GM23338 (cell line): ENCODE results near the gene FGGY.

Experiments
- CTCF ChIP-seq, 2 experiments: fragments of 200-600 bp in 1 of 2; sonication (generic) in 1 of 2; conservative IDR thresholded peaks; 2 replicates each; pipeline versions ENCODE4 v1.5.1 to v1.6.1; 2016 to 2017; ENCODE audit warnings: antibody characterized with exemption in 2 of 2, low read depth in 2 of 2, mild to moderate bottlenecking in 2 of 2, moderate library complexity in 1 of 2
- EZH2 ChIP-seq: fragments of 200-600 bp; sonication (generic); IDR thresholded peaks from one replicate; pipeline ENCODE4 v1.8.0; 2017; ENCODE audit warnings: antibody characterized with exemption, mild to moderate bottlenecking, low read depth; ENCODE audit not compliant: unreplicated experiment
- EZH2phosphoT487 ChIP-seq: fragments of 200-600 bp; sonication (generic); IDR thresholded peaks from one replicate; pipeline ENCODE4 v1.8.1; 2018; ENCODE audit warnings: antibody characterized with exemption; ENCODE audit not compliant: unreplicated experiment

- TF ChIP-seq CTCF (conservative IDR thresholded peaks at IDR 0.05; ENCODE audit: low read depth in 2 of 2) (no peak), EZH2phosphoT487 (no peak), EZH2 (no peak)
These were observed 205.3 kb downstream of the FGGY start for GRCh38 chr1:59502009-59502691.
